Sigmoid colon (tissue), 4 donors: ENCODE data around the gene FBXO8.

Experiments used
- CTCF ChIP-seq, 4 experiments: fragments of 450-650 bp in 3 of 4; fragments of 200-600 bp in 1 of 4; IDR thresholded peaks; one replicate each; pipeline ENCODE4 v1.5.1; 2016 to 2019; ENCODE audit warnings: antibody characterized with exemption in 4 of 4, mild to moderate bottlenecking in 3 of 4, moderate library complexity in 2 of 4
- EP300 ChIP-seq, 4 donors: sonication (generic); formaldehyde crosslinking; IDR thresholded peaks; one replicate each; pipeline ENCODE4 v1.6.1; 2017; ENCODE audit warnings: antibody characterized with exemption in 4 of 4

GRCh38 chr4:174215961-174216680 lies 67.3 kb downstream of the FBXO8 start:
- TF ChIP-seq CTCF (IDR thresholded peaks at IDR 0.05) (no peak), EP300 (IDR thresholded peaks at IDR 0.05) (no peak)
